PC-9 (cell line): ENCODE results near the gene PPIL4. TPM values are rescaled to one million over a fixed set of nuclear protein-coding genes. Genes with fewer than 3 reads are reported as not detected.
"Not testable (repeated sequence)": the region's sequence is repeated elsewhere in the genome, so short reads cannot be mapped to it uniquely, and the experiment has no call there.

Experiments used
- BruUV-seq: library from RNA; stranded (reverse); fragments of 400-500 nt; replicated peaks from 2 replicates; lab custom pipeline; 2021; lab: Mats Ljungman, UMichigan
- CTCF ChIA-PET: fragments of 300-600 bp; sonication (Branson Sonifier 250); formaldehyde crosslinking; loops from one replicate; lab custom pipeline; 2022; ENCODE audit warnings: antibody characterized with exemption; lab: Charles Lee
- POLR2A ChIA-PET: fragments of 300-600 bp; sonication (Branson Sonifier 250); formaldehyde crosslinking; loops from one replicate; lab custom pipeline; 2022; ENCODE audit warnings: antibody characterized with exemption; ENCODE audit not compliant: unreplicated experiment; lab: Charles Lee
- DNase-seq, 2 experiments: peaks; one replicate each; pipeline versions ENCODE4 v3.0.0 to v3.0.0-alpha.2; 2015 to 2022; ENCODE audit warnings: mixed read lengths in 1 of 2
- H2AFZ ChIP-seq: fragments of 200-600 bp; sonication (generic); 2 replicates; pipeline ENCODE4 v1.8.1; 2017; ENCODE audit warnings: antibody characterized with exemption
- H3F3A ChIP-seq: fragments of 200-600 bp; sonication (generic); 2 replicates; pipeline ENCODE4 v1.8.1; 2017; ENCODE audit warnings: antibody characterized with exemption, mild to moderate bottlenecking, low read depth; ENCODE audit not compliant: insufficient read depth
- H3K27ac ChIP-seq: fragments of 200-600 bp; sonication (generic); 2 replicates; pipeline ENCODE4 v1.6.1; 2016; ENCODE audit warnings: mixed run types
- H3K27me3 ChIP-seq: fragments of 200-600 bp; sonication (generic); 2 replicates; pipeline ENCODE4 v1.6.1; 2016; ENCODE audit warnings: low read depth, mixed run types; ENCODE audit not compliant: insufficient read depth
- H3K36me3 ChIP-seq: fragments of 200-600 bp; sonication (generic); 2 replicates; pipeline ENCODE4 v1.6.1; 2016; ENCODE audit warnings: low read depth, mixed run types
- H3K4me1 ChIP-seq: fragments of 200-600 bp; sonication (generic); replicated peaks from 2 replicates; pipeline ENCODE4 v1.6.1; 2016; ENCODE audit warnings: mixed run types; ENCODE audit not compliant: insufficient read depth
- H3K4me2 ChIP-seq: fragments of 200-600 bp; sonication (generic); 2 replicates; pipeline ENCODE4 v1.6.1; 2017; ENCODE audit warnings: mixed run types
- H3K4me3 ChIP-seq: fragments of 200-600 bp; sonication (generic); 2 replicates; pipeline ENCODE4 v1.6.1; 2016; ENCODE audit warnings: mixed run types
- H3K79me2 ChIP-seq: fragments of 200-600 bp; sonication (generic); 2 replicates; pipeline ENCODE4 v1.6.1; 2017; ENCODE audit warnings: low read depth, mixed run types
- H3K9me2 ChIP-seq: fragments of 200-600 bp; sonication (generic); 2 replicates; pipeline ENCODE4 v1.8.1; 2017; ENCODE audit warnings: mild to moderate bottlenecking; ENCODE audit not compliant: insufficient read depth
- H3K9me3 ChIP-seq: fragments of 200-600 bp; sonication (generic); 2 replicates; pipeline ENCODE4 v1.8.1; 2016; ENCODE audit warnings: low read depth; ENCODE audit not compliant: insufficient read depth
- H4K20me1 ChIP-seq: fragments of 200-600 bp; sonication (generic); 2 replicates; pipeline ENCODE4 v1.8.1; 2017; ENCODE audit not compliant: insufficient read depth
- EZH2 ChIP-seq: fragments of 200-600 bp; sonication (generic); IDR thresholded peaks from 2 replicates; pipeline ENCODE4 v1.8.0; 2017; ENCODE audit warnings: antibody characterized with exemption, low read depth
- intact Hi-C: fragments of 100-400 bp; cut with micrococcal nuclease; formaldehyde crosslinking; loops from one replicate; pipeline ENCODE4 v1.10.0; 2022; ENCODE audit not compliant: unreplicated experiment
- total RNA-seq: library from RNA; stranded (reverse); gene quantifications from 2 replicates; pipeline ENCODE4 v1.2.3, GENCODE V29; 2021
- TF ChIP-seq, protein P1 (sequence below): fragments of 200-600 bp; sonication (generic); conservative IDR thresholded peaks from 2 replicates; pipeline ENCODE4 v1.6.1; 2017; ENCODE audit warnings: mixed run types, antibody characterized with exemption, mild to moderate bottlenecking, moderate library complexity

PPIL4 gene
- total RNA-seq, 1 experiment from 2014 or later: 13.5 TPM

DNA sequence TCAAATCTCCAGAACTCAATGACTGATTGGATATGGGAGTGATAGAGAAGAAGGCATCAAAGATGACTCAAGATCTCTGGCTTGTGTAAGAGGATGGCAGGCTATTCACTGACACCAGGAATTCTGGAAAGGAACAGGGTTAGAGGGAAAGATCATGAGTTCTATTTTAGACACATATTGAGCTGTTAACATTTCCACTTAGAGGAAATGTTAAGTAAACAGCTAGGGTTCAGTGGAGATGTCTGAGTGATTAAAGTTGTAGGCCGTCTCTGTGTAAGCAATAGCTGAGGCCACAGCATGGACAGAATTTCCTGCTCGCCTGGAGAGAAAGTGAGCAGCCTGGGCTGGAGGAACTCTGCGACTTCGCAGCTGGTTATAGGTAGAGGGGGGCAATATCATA is 82.1 kb downstream of the PPIL4 start:
- DNase-seq: no peak
- H3K4me2 ChIP-seq: no peak overlapping the region
- H3K79me2 ChIP-seq: no peaks in the 10 kb centered on the region
- H2AFZ ChIP-seq: no peak overlapping the region
- no peak overlapping the region for H3K27ac ChIP-seq
- no peaks in the 10 kb centered on the region for H4K20me1 ChIP-seq
- H3K9me2 ChIP-seq: no peaks in the 10 kb centered on the region
- no peaks in the 10 kb centered on the region for H3K27me3 ChIP-seq
- TF ChIP-seq, protein P1, sequence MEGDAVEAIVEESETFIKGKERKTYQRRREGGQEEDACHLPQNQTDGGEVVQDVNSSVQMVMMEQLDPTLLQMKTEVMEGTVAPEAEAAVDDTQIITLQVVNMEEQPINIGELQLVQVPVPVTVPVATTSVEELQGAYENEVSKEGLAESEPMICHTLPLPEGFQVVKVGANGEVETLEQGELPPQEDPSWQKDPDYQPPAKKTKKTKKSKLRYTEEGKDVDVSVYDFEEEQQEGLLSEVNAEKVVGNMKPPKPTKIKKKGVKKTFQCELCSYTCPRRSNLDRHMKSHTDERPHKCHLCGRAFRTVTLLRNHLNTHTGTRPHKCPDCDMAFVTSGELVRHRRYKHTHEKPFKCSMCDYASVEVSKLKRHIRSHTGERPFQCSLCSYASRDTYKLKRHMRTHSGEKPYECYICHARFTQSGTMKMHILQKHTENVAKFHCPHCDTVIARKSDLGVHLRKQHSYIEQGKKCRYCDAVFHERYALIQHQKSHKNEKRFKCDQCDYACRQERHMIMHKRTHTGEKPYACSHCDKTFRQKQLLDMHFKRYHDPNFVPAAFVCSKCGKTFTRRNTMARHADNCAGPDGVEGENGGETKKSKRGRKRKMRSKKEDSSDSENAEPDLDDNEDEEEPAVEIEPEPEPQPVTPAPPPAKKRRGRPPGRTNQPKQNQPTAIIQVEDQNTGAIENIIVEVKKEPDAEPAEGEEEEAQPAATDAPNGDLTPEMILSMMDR: no peak
- no peak for TF ChIP-seq EZH2
- intact Hi-C loops: no loop called here
- no peaks in the 10 kb centered on the region for H3F3A ChIP-seq
- H3K4me3 ChIP-seq: no peak overlapping the region
- H3K4me1 ChIP-seq: no peaks in the 10 kb centered on the region
- no TSS peak for BruUV-seq
- CTCF ChIA-PET: no interaction called here
- no peaks in the 10 kb centered on the region for H3K36me3 ChIP-seq
- POLR2A ChIA-PET: no interaction called here
- no peaks in the 10 kb centered on the region for H3K9me3 ChIP-seq

- H3K4me3 ChIP-seq, H3K4me2 ChIP-seq, BruUV-seq, H3K27me3 ChIP-seq, H3K9me3 ChIP-seq, intact Hi-C loops, H3K36me3 ChIP-seq, DNase-seq, H3K9me2 ChIP-seq, CTCF ChIA-PET, H4K20me1 ChIP-seq, H3K4me1 ChIP-seq, H3K79me2 ChIP-seq, H3K27ac ChIP-seq, H3F3A ChIP-seq, POLR2A ChIA-PET, H2AFZ ChIP-seq: not testable (repeated sequence)
Observed at GRCh38 chr6:149462712-149463111, 83.1 kb downstream of the PPIL4 start.

GRCh38 chr6:149461670-149462069 is 84.2 kb downstream of the PPIL4 start:
- POLR2A ChIA-PET: no interaction called here
- CTCF ChIA-PET: no interaction called here

DNA sequence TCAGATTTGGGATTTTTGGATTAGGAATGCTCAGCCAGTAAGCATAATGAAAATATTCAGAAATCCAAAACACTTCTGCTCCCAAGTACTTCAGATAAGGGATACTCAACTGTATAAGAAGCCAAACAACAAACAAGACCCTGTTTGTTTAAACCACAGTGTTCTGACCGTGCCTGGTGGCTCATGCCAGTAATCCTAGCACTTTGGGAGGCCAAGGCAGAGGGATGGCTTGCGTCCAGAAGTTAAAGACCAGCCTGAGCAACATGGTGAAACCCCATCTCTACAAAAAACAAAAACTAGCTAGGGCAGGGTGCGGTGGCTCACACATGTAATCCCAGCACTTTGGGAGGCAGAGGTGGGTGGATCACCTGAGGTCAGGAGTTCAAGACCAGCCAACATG is 85.6 kb downstream of the PPIL4 start:
- H2AFZ ChIP-seq, H3K79me2 ChIP-seq, H4K20me1 ChIP-seq, DNase-seq, H3K36me3 ChIP-seq, POLR2A ChIA-PET, H3K4me1 ChIP-seq, BruUV-seq, H3K9me2 ChIP-seq, H3K4me2 ChIP-seq, H3K27me3 ChIP-seq, H3K4me3 ChIP-seq, intact Hi-C loops, H3F3A ChIP-seq, H3K27ac ChIP-seq, CTCF ChIA-PET, H3K9me3 ChIP-seq: not testable (repeated sequence)

More at GRCh38 chr6:149461670-149462069, 84.2 kb downstream of the PPIL4 start:
- no peaks in the 10 kb centered on the region for H3K27me3 ChIP-seq
- no peaks in the 10 kb centered on the region for H4K20me1 ChIP-seq
- no peaks in the 10 kb centered on the region for H3F3A ChIP-seq
- no peaks in the 10 kb centered on the region for H3K4me1 ChIP-seq
- no peak overlapping the region for H3K27ac ChIP-seq
- H3K4me2 ChIP-seq: no peak overlapping the region
- no peaks in the 10 kb centered on the region for H3K9me3 ChIP-seq
- no TSS peak for BruUV-seq
- H3K9me2 ChIP-seq: no peaks in the 10 kb centered on the region
- DNase-seq: no peak
- H3K36me3 ChIP-seq: no peaks in the 10 kb centered on the region
- H3K79me2 ChIP-seq: no peaks in the 10 kb centered on the region
- H3K4me3 ChIP-seq: no peak overlapping the region
- no peak for TF ChIP-seq EZH2
- TF ChIP-seq, protein P1: no peak
- no peak overlapping the region for H2AFZ ChIP-seq
- intact Hi-C loops: no loop called here
